Measurements from ENCODE around the gene APEH. TPM values are rescaled to one million over a fixed set of nuclear protein-coding genes. Genes with fewer than 3 reads are reported as not detected.

The APEH gene
- total RNA-seq, 1 donor from 2014 or later: 126 TPM

GRCh38 chr3:49671291-49672288 lies 2.6 kb upstream of the APEH start:
- no peak for DNase-seq (ENCODE audit: low read depth)

DNA sequence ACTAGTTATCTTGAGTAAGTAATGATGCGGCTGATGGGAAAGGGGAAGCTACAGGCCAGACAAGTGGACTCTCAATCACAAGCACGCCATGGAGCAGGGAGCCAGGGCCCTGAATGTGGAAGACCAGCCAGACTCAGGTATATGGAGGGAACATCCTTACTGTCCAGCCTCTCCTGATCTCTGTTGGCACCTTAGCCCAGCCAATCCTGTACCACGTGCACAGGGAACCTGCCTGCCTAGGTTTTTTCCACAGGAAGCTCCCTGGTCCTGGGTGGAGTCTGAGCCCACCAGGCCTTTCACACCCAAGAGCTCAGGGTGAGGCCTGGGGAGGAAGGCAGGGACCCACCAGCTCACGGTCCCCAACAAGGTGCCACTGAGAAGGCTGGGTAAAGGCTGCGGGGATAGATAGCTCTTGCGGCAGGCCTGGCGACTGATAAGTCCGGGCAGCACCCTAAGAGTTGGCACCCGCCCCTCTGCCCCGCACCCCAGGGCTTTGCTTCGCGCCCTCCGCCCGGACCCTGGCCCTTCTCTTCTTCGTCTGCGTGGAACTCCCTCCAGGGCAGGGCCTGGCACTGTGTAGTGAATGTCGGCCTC lies 933 bp upstream of the APEH start:
- H3K4me3 ChIP-seq (ENCODE audit: low read depth, low read length): peak overlapping the region; percentile 91
- DNase-seq (ENCODE audit: low read depth): no peak

More at GRCh38 chr3:49671291-49672288, 2.6 kb upstream of the APEH start:
- TF ChIP-seq CTCF (conservative IDR thresholded peaks at IDR 0.05; ENCODE audit: low read depth, low read length): peak; percentile 91
- H3K4me3 ChIP-seq (ENCODE audit: low read depth, low read length): no peak overlapping the region

GRCh38 chr3:49674497-49674983 lies 389 bp downstream of the APEH start:
- peak overlapping the region; percentile 91 for H3K4me3 ChIP-seq (ENCODE audit: low read depth, low read length)
- no peak for TF ChIP-seq CTCF (conservative IDR thresholded peaks at IDR 0.05; ENCODE audit: low read depth, low read length)
- no peak for DNase-seq (ENCODE audit: low read depth)

More for the DNA sequence above, 933 bp upstream of the APEH start:
- no peak for TF ChIP-seq CTCF (conservative IDR thresholded peaks at IDR 0.05; ENCODE audit: low read depth, low read length)

DNA sequence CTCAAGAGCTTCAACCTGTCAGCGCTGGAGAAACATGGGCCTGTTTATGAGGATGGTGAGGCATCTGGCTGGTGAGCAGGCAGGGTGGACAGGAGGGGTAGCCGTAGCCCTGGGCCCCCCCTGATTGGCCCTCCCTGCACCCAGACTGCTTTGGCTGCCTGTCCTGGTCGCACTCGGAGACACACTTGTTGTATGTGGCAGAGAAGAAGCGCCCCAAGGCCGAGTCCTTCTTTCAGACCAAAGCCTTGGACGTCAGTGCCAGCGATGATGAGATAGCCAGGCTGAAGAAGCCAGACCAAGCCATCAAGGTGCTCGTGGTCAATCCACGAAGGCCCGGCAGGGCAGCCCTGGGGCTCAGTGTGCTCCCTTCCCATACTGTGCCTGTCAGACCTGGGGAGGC lies 1.8 kb downstream of the APEH start:
- no peak for TF ChIP-seq CTCF (conservative IDR thresholded peaks at IDR 0.05; ENCODE audit: low read depth, low read length)
- no peak for DNase-seq (ENCODE audit: low read depth)
- H3K4me3 ChIP-seq (ENCODE audit: low read depth, low read length): no peak overlapping the region

DNA sequence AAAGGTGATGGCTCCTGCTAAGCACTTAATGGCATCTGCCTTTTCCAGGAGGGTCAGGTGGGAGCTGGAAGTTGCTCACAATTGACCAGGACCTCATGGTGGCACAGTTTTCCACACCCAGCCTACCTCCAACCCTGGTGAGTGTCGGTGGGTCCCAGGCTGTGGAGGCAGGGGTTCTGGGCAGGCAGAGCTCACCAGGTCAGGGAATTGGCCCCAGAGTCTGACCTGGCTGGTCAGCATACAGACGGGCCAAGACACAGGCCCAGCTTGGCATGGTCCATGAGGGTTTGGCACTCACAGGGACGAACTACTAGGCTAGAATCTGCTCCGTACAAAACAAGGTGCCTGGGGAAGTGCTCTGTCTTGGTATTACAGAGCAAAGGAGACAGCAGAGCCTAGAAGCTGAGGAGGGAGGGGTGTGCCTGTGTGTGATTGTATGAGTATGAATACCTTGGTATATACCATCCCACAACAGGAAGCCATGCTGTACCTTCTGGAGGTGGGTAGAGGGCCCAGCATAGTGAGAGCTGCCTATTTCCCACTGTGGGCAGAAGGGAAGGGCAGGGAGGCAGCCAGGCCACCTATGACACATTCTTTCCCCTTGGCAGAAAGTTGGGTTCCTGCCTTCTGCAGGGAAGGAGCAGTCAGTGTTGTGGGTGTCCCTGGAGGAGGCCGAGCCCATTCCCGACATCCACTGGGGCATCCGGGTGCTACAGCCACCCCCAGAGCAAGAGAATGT lies 6.5 kb downstream of the APEH start:
- TF ChIP-seq CTCF (conservative IDR thresholded peaks at IDR 0.05; ENCODE audit: low read depth, low read length): no peak
- DNase-seq (ENCODE audit: low read depth): no peak
- H3K4me3 ChIP-seq (ENCODE audit: low read depth, low read length): no peak overlapping the region

DNA sequence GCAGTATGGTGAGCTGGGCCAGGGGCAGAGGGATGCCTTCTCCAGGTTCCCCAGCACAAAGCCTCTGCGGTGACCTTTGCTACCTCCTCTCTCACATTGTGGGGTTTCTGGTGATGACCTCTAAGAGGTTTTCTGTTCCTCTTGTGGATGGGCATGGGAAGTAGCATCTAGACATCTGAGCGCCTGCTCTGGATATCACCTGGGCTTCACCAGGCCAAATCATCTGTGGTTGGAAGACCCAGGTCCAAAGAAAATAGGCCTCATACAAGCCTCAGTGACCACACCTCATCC lies 7.0 kb downstream of the APEH start:
- no peak for TF ChIP-seq CTCF (conservative IDR thresholded peaks at IDR 0.05; ENCODE audit: low read depth, low read length)
- no peak overlapping the region for H3K4me3 ChIP-seq (ENCODE audit: low read depth, low read length)
- DNase-seq (ENCODE audit: low read depth): no peak
